ENCODE results near the gene RRAD. TPM values are rescaled to one million over a fixed set of nuclear protein-coding genes. Genes with fewer than 3 reads are reported as not detected.
A peak's percentile ranks its signal among the peaks of the same experiment; 100 is the strongest.
"Not testable (repeated sequence)": the region's sequence is repeated elsewhere in the genome, so short reads cannot be mapped to it uniquely, and the experiment has no call there.

Gene RRAD
- polyA plus RNA-seq, 1 donor, result 4.9 TPM

- DNase-seq (ENCODE audit: low read depth), result no peak
Measured at GRCh38 chr16:66950971-66951790, 25.8 kb upstream of the RRAD start.

GRCh38 chr16:66950437-66950836 is 25.1 kb upstream of the RRAD start:
- no peak for DNase-seq (ENCODE audit: low read depth)

GRCh38 chr16:66949472-66949871 is 24.1 kb upstream of the RRAD start:
- DNase-seq (ENCODE audit: low read depth), result no peak

GRCh38 chr16:66948837-66949225 is 23.5 kb upstream of the RRAD start:
- no peak for DNase-seq (ENCODE audit: low read depth)

GRCh38 chr16:66948134-66948836 is 22.9 kb upstream of the RRAD start:
- no peak for DNase-seq (ENCODE audit: low read depth)

GRCh38 chr16:66947302-66948065 is 22.1 kb upstream of the RRAD start:
- DNase-seq (ENCODE audit: low read depth), result peak; percentile 65

GRCh38 chr16:66946974-66947301 is 21.6 kb upstream of the RRAD start:
- DNase-seq (ENCODE audit: low read depth), result no peak

GRCh38 chr16:66946541-66946940 is 21.2 kb upstream of the RRAD start:
- DNase-seq (ENCODE audit: low read depth), result no peak

GRCh38 chr16:66945939-66946338 is 20.6 kb upstream of the RRAD start:
- DNase-seq (ENCODE audit: low read depth), result no peak

- not testable (repeated sequence) for DNase-seq (ENCODE audit: low read depth)
Measured at GRCh38 chr16:66944971-66945370, 19.6 kb upstream of the RRAD start.

- no peak for DNase-seq (ENCODE audit: low read depth)
Measured at GRCh38 chr16:66944054-66944441, 18.7 kb upstream of the RRAD start.

- DNase-seq (ENCODE audit: low read depth), result no peak
Measured at GRCh38 chr16:66943426-66944053, 18.2 kb upstream of the RRAD start.

GRCh38 chr16:66942981-66943380 is 17.6 kb upstream of the RRAD start:
- no peak for DNase-seq (ENCODE audit: low read depth)

GRCh38 chr16:66940236-66940635 is 14.9 kb upstream of the RRAD start:
- DNase-seq (ENCODE audit: low read depth), result no peak

GRCh38 chr16:66939366-66939765 is 14.0 kb upstream of the RRAD start:
- no peak for DNase-seq (ENCODE audit: low read depth)

- DNase-seq (ENCODE audit: low read depth), result no peak
Measured at GRCh38 chr16:66937725-66938337, 12.5 kb upstream of the RRAD start.

- DNase-seq (ENCODE audit: low read depth), result no peak
Measured at GRCh38 chr16:66936889-66937554, 11.7 kb upstream of the RRAD start.

GRCh38 chr16:66936462-66936861 is 11.1 kb upstream of the RRAD start:
- no peak for DNase-seq (ENCODE audit: low read depth)

- DNase-seq (ENCODE audit: low read depth), result no peak
Measured at GRCh38 chr16:66935314-66936011, 10.1 kb upstream of the RRAD start, which contains the start of gene CES2. CES2 (plus strand) TSS chr16:66935516; CDS start chr16:66935636, 120 bp downstream.

GRCh38 chr16:66934839-66935313 is 9.5 kb upstream of the RRAD start:
- not testable (repeated sequence) for DNase-seq (ENCODE audit: low read depth)

Data from forelimb muscle (tissue), 1 donor.